Stimulated activated memory B cell treated with anti-CD40 and anti-IgM and Interleukin-4, amounts not matched to agents 10 μg/mL and 1 μg/mL and 100 μg/mL, for 72 hours (primary cell): Measurements from ENCODE around the gene GRAMD2A.

ENCODE experiments used
- ATAC-seq: fragments of 150-1000 bp; cut with Tn5 transposase; 2 replicates; pipeline ENCODE4 v1.10.0; 2021
- H3K27ac Mint-ChIP-seq: one replicate; pipeline ENCODE4 v1.8.0; 2022; ENCODE audit warnings: mild to moderate bottlenecking, mixed read lengths
- H3K27me3 Mint-ChIP-seq: one replicate; pipeline ENCODE4 v1.8.0; 2022; ENCODE audit warnings: mixed read lengths
- H3K36me3 Mint-ChIP-seq: one replicate; pipeline ENCODE4 v1.8.0; 2022; ENCODE audit warnings: mixed read lengths
- H3K4me1 Mint-ChIP-seq: one replicate; pipeline ENCODE4 v1.8.0; 2022; ENCODE audit warnings: mixed read lengths
- H3K4me3 Mint-ChIP-seq: one replicate; pipeline ENCODE4 v1.8.0; 2022; ENCODE audit warnings: mild to moderate bottlenecking, moderate library complexity, mixed read lengths
- H3K9me3 Mint-ChIP-seq: one replicate; pipeline ENCODE4 v1.8.0; 2022; ENCODE audit warnings: mixed read lengths

The GRAMD2A gene

GRCh38 chr15:72201391-72201921 lies 3.9 kb upstream of the GRAMD2A start:
- H3K4me3 Mint-ChIP-seq: no peak overlapping the region
- H3K27me3 Mint-ChIP-seq: peaks cover 16% of the 10 kb centered on the region
- peak overlapping the region; percentile 72 for H3K27ac Mint-ChIP-seq
- H3K36me3 Mint-ChIP-seq: peaks cover 76% of the 10 kb centered on the region
- H3K4me1 Mint-ChIP-seq: peaks cover 60% of the 10 kb centered on the region
- ATAC-seq: peak; percentile 69
- H3K9me3 Mint-ChIP-seq: no peaks in the 10 kb centered on the region

GRCh38 chr15:72200395-72201237 lies 3.0 kb upstream of the GRAMD2A start:
- Mint-ChIP-seq H3K36me3 (peaks cover 68% of the 10 kb centered on the region), H3K9me3 (no peaks in the 10 kb centered on the region)
- no peak for ATAC-seq

GRCh38 chr15:72199721-72200212 lies 2.2 kb upstream of the GRAMD2A start:
- peak; percentile 64 for ATAC-seq
- Mint-ChIP-seq H3K27me3 (peaks cover 24% of the 10 kb centered on the region), H3K9me3 (no peaks in the 10 kb centered on the region), H3K36me3 (peaks cover 60% of the 10 kb centered on the region), H3K4me1 (peaks cover 61% of the 10 kb centered on the region), H3K27ac (peak overlapping the region; percentile 72), H3K4me3 (no peak overlapping the region)

More at GRCh38 chr15:72200395-72201237, 3.0 kb upstream of the GRAMD2A start:
- peak overlapping the region; percentile 29 for H3K4me3 Mint-ChIP-seq
- H3K4me1 Mint-ChIP-seq: peaks cover 61% of the 10 kb centered on the region
- peaks cover 24% of the 10 kb centered on the region for H3K27me3 Mint-ChIP-seq
- peak overlapping the region; percentile 72 for H3K27ac Mint-ChIP-seq

- H3K9me3 Mint-ChIP-seq: no peaks in the 10 kb centered on the region
- H3K4me3 Mint-ChIP-seq: no peak overlapping the region
- H3K36me3 Mint-ChIP-seq: peaks cover 55% of the 10 kb centered on the region
- no peak overlapping the region for H3K27ac Mint-ChIP-seq
- H3K4me1 Mint-ChIP-seq: peaks cover 60% of the 10 kb centered on the region
- peaks cover 24% of the 10 kb centered on the region for H3K27me3 Mint-ChIP-seq
- ATAC-seq: no peak
These were observed 1.6 kb upstream of the GRAMD2A start for GRCh38 chr15:72199205-72199515.

GRCh38 chr15:72198356-72199204 lies 993 bp upstream of the GRAMD2A start:
- peaks cover 51% of the 10 kb centered on the region for H3K36me3 Mint-ChIP-seq
- no peak for ATAC-seq
- no peaks in the 10 kb centered on the region for H3K9me3 Mint-ChIP-seq
- peaks cover 24% of the 10 kb centered on the region for H3K27me3 Mint-ChIP-seq
- peaks cover 56% of the 10 kb centered on the region for H3K4me1 Mint-ChIP-seq
- peak overlapping the region; percentile 79 for H3K4me3 Mint-ChIP-seq
- peak overlapping the region; percentile 70 for H3K27ac Mint-ChIP-seq

DNA sequence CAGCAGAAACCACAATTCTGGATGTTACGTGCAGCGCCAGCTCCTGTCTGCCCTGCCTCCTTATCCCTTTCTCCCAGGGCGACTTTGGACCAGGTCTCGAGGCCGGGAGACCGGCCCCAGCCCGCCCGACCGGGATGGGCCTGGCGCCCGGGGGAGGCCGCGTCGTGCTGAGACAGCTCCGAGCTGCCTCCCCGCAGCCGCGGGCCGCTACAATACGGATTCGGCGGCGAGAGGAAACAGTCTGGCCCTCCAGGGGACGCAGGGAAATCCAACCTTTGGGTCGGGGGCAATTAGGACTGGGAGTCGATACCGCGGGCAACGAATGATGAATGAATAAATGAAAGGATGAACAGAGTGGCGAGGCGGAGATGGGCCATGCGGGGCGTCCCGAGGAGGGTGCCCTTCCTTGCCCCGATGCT lies 537 bp downstream of the GRAMD2A start:
- Mint-ChIP-seq H3K9me3 (no peaks in the 10 kb centered on the region), H3K27me3 (peaks cover 24% of the 10 kb centered on the region), H3K4me3 (peak overlapping the region; percentile 58), H3K4me1 (peaks cover 41% of the 10 kb centered on the region), H3K36me3 (peaks cover 36% of the 10 kb centered on the region), H3K27ac (no peak overlapping the region)
- no peak for ATAC-seq

GRCh38 chr15:72196409-72197040 lies 1.1 kb downstream of the GRAMD2A start:
- H3K9me3 Mint-ChIP-seq: no peaks in the 10 kb centered on the region
- peaks cover 24% of the 10 kb centered on the region for H3K27me3 Mint-ChIP-seq
- H3K4me3 Mint-ChIP-seq: no peak overlapping the region
- H3K36me3 Mint-ChIP-seq: peaks cover 35% of the 10 kb centered on the region
- ATAC-seq: no peak
- H3K27ac Mint-ChIP-seq: no peak overlapping the region
- H3K4me1 Mint-ChIP-seq: peaks cover 41% of the 10 kb centered on the region

- Mint-ChIP-seq H3K27ac (no peak overlapping the region), H3K9me3 (no peaks in the 10 kb centered on the region), H3K36me3 (peaks cover 23% of the 10 kb centered on the region), H3K4me3 (no peak overlapping the region), H3K4me1 (peaks cover 28% of the 10 kb centered on the region), H3K27me3 (peaks cover 24% of the 10 kb centered on the region)
- peak; percentile 31 for ATAC-seq
These were observed 2.5 kb downstream of the GRAMD2A start for GRCh38 chr15:72195101-72195511.

DNA sequence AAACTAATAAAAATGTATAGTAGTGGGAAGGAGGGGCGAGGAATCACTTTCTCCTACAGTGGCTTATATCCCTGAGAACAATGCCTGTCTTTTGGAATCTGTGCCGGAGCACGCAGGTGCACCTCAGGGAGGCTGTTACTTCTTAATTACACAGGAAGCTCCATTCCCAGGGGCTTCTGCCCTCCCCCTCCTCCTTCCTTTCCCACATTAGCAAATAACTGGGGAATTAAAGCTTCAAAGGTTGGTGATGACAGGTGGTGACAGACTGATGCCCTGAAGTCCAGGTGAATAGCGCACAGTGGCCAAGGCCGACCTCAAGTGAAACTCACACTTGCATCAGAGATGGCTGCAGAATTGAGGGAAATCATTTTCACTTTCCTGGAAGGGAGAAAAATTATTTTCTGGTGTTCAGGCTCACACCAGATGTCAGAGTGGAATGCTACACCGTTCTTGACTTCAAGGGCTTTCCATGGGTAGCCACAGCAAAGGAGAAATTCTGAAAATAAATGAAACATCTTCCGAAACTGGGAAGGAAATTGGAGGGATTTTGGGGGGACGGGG lies 3.7 kb downstream of the GRAMD2A start:
- H3K27ac Mint-ChIP-seq: no peak overlapping the region
- no peak for ATAC-seq
- peaks cover 25% of the 10 kb centered on the region for H3K4me1 Mint-ChIP-seq
- H3K4me3 Mint-ChIP-seq: no peak overlapping the region
- H3K36me3 Mint-ChIP-seq: peaks cover 12% of the 10 kb centered on the region
- peaks cover 24% of the 10 kb centered on the region for H3K27me3 Mint-ChIP-seq
- no peaks in the 10 kb centered on the region for H3K9me3 Mint-ChIP-seq

DNA sequence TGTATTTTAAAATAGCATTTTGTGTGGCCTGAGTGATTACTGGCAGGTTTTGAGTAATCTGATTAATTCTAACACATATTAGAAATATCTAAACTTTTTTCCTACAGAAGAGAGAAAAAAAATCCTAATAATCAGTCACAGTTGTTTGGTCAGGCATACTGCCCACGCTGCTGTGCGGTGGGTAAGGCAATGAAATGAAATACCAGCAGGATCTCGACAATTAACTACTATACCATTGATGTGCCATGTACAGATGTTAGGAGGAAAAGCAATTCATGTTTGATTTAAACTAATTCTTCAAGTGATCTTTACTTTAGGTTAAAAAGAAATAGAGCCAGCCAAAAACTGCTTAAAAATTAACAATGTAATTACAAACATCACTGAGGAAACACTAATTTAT lies 5.2 kb downstream of the GRAMD2A start:
- peaks cover 13% of the 10 kb centered on the region for H3K27me3 Mint-ChIP-seq
- ATAC-seq: no peak
- H3K9me3 Mint-ChIP-seq: no peaks in the 10 kb centered on the region

DNA sequence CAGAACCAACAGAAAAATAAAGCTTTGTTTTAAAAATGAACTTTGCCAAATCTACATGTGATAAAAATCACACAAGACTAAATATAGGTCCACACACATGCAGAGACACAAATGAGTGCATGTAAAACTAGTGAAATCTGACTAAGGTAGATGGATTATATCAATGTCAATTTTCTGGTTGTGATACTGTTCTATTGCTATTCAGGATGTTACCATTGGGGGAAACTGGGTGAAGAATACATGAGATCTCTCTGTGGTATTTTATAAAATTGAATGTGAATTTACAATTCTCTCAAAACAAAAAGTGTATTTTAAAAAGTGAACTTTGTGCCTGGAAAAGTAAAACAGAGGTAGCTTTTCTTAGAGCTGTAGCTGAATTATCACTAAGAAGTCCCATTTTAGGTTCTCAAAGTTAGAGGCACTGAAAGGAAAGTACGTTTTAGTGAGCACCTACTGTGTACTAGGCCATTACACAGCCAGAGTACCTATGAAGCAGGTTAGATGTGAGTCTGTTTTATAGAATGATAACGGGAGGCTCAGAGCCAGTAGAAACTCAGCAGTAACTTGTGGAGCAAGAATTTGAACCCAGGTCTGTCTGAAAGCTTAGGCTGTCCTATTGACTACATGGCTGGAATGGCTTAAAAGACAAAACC lies 8.2 kb downstream of the GRAMD2A start:
- H3K36me3 Mint-ChIP-seq: no peaks in the 10 kb centered on the region
- ATAC-seq: no peak
- H3K4me1 Mint-ChIP-seq: no peaks in the 10 kb centered on the region
- H3K9me3 Mint-ChIP-seq: no peaks in the 10 kb centered on the region
- no peak overlapping the region for H3K4me3 Mint-ChIP-seq
- H3K27ac Mint-ChIP-seq: no peak overlapping the region
- peaks cover 3% of the 10 kb centered on the region for H3K27me3 Mint-ChIP-seq

More for the DNA sequence above, 5.2 kb downstream of the GRAMD2A start:
- Mint-ChIP-seq H3K36me3 (no peaks in the 10 kb centered on the region), H3K4me1 (peaks cover 11% of the 10 kb centered on the region), H3K4me3 (no peak overlapping the region), H3K27ac (no peak overlapping the region)

- Mint-ChIP-seq H3K36me3 (no peaks in the 10 kb centered on the region), H3K4me3 (no peak overlapping the region), H3K9me3 (no peaks in the 10 kb centered on the region), H3K27ac (no peak overlapping the region), H3K27me3 (peaks cover 43% of the 10 kb centered on the region), H3K4me1 (no peaks in the 10 kb centered on the region)
- no peak for ATAC-seq
These were observed 13.3 kb downstream of the GRAMD2A start for GRCh38 chr15:72184165-72184811.

- no peaks in the 10 kb centered on the region for H3K4me1 Mint-ChIP-seq
- H3K9me3 Mint-ChIP-seq: no peaks in the 10 kb centered on the region
- peak; percentile 12 for ATAC-seq
- H3K27me3 Mint-ChIP-seq: peaks cover 43% of the 10 kb centered on the region
- no peaks in the 10 kb centered on the region for H3K36me3 Mint-ChIP-seq
- H3K27ac Mint-ChIP-seq: no peak overlapping the region
- no peak overlapping the region for H3K4me3 Mint-ChIP-seq
These were observed 13.8 kb downstream of the GRAMD2A start for GRCh38 chr15:72183781-72184164.

GRCh38 chr15:72182673-72183072 lies 14.9 kb downstream of the GRAMD2A start:
- Mint-ChIP-seq H3K36me3 (no peaks in the 10 kb centered on the region), H3K27ac (no peak overlapping the region), H3K27me3 (peaks cover 43% of the 10 kb centered on the region), H3K9me3 (no peaks in the 10 kb centered on the region), H3K4me1 (no peaks in the 10 kb centered on the region), H3K4me3 (no peak overlapping the region)
- no peak for ATAC-seq
